ENCODE measurements around the gene TFF3. TPM values are rescaled to one million over a fixed set of nuclear protein-coding genes. Genes with fewer than 3 reads are reported as not detected.

Gene TFF3
- total RNA-seq, 4 donors from 2014 or later: 0.64 to 4.7 (median 0.89) TPM

GRCh38 chr21:42298237-42298636 is 17.0 kb downstream of the TFF3 start:
- no peak overlapping the region for H3K4me3 ChIP-seq
- in situ Hi-C loops (cut with MboI; ENCODE audit: low sequenced_read_pairs in 4 of 4): no loop called here
- ATAC-seq (no peak), DNase-seq (no peak)
- H3K4me1 ChIP-seq: peaks cover 0 to 8% of the 10 kb centered on the region in 2 donors
- no peaks in the 10 kb centered on the region for H3K9me3 ChIP-seq
- peak overlapping the region in 2 of 4 donors; percentile 70 to 74 for H3K27ac ChIP-seq
- TF ChIP-seq POLR2A (IDR thresholded peaks at IDR 0.05) (no peak), CTCF (IDR thresholded peaks at IDR 0.05 in 4 of 5, conservative IDR thresholded peaks at IDR 0.05 in 1 of 5) (no peak)
- H3K36me3 ChIP-seq: peaks cover 0 to 32% of the 10 kb centered on the region in 2 donors
- no peaks in the 10 kb centered on the region for H3K27me3 ChIP-seq
- intact Hi-C loops (cut with DNase I; ENCODE audit: low total_unique reads): no loop called here

GRCh38 chr21:42297377-42297776 is 17.8 kb downstream of the TFF3 start:
- intact Hi-C loops (cut with DNase I; ENCODE audit: low total_unique reads) (no loop called here), in situ Hi-C loops (cut with MboI; ENCODE audit: low sequenced_read_pairs in 4 of 4) (no loop called here)
- Histone ChIP-seq H3K4me1 (peaks cover 0 to 8% of the 10 kb centered on the region in 2 donors), H3K36me3 (peaks cover 0 to 40% of the 10 kb centered on the region in 2 donors), H3K9me3 (no peaks in the 10 kb centered on the region), H3K27me3 (no peaks in the 10 kb centered on the region), H3K4me3 (no peak overlapping the region), H3K27ac (no peak overlapping the region)
- DNase-seq (no peak), ATAC-seq (no peak)
- TF ChIP-seq POLR2A (IDR thresholded peaks at IDR 0.05) (no peak), CTCF (IDR thresholded peaks at IDR 0.05 in 4 of 5, conservative IDR thresholded peaks at IDR 0.05 in 1 of 5) (no peak)

GRCh38 chr21:42296501-42296900 is 18.7 kb downstream of the TFF3 start:
- Histone ChIP-seq H3K9me3 (no peaks in the 10 kb centered on the region), H3K27ac (no peak overlapping the region), H3K4me3 (no peak overlapping the region), H3K27me3 (no peaks in the 10 kb centered on the region), H3K4me1 (no peaks in the 10 kb centered on the region), H3K36me3 (peaks cover 0 to 48% of the 10 kb centered on the region in 2 donors)
- TF ChIP-seq CTCF (IDR thresholded peaks at IDR 0.05 in 4 of 5, conservative IDR thresholded peaks at IDR 0.05 in 1 of 5): no peak
- ATAC-seq (no peak), DNase-seq (no peak)
- in situ Hi-C loops (cut with MboI; ENCODE audit: low sequenced_read_pairs in 4 of 4): no loop called here
- intact Hi-C loops (cut with DNase I; ENCODE audit: low total_unique reads): no loop called here

GRCh38 chr21:42295845-42296244 is 19.4 kb downstream of the TFF3 start:
- intact Hi-C loops (cut with DNase I; ENCODE audit: low total_unique reads) (no loop called here), in situ Hi-C loops (cut with MboI; ENCODE audit: low sequenced_read_pairs in 4 of 4) (no loop called here)
- no peaks in the 10 kb centered on the region for H3K9me3 ChIP-seq
- peaks cover 0 to 53% of the 10 kb centered on the region in 2 donors for H3K36me3 ChIP-seq
- H3K4me3 ChIP-seq: no peak overlapping the region
- H3K4me1 ChIP-seq: no peaks in the 10 kb centered on the region
- H3K27me3 ChIP-seq: no peaks in the 10 kb centered on the region
- no peak for TF ChIP-seq CTCF (IDR thresholded peaks at IDR 0.05 in 4 of 5, conservative IDR thresholded peaks at IDR 0.05 in 1 of 5)
- no peak for TF ChIP-seq POLR2A (IDR thresholded peaks at IDR 0.05)
- ATAC-seq: no peak
- DNase-seq: no peak
- no peak overlapping the region for H3K27ac ChIP-seq

GRCh38 chr21:42294273-42294880 is 20.8 kb downstream of the TFF3 start:
- Histone ChIP-seq H3K4me1 (no peaks in the 10 kb centered on the region), H3K27me3 (no peaks in the 10 kb centered on the region), H3K36me3 (peaks cover 0 to 64% of the 10 kb centered on the region in 2 donors), H3K27ac (no peak overlapping the region), H3K4me3 (no peak overlapping the region), H3K9me3 (no peaks in the 10 kb centered on the region)
- intact Hi-C loops (cut with DNase I; ENCODE audit: low total_unique reads): no loop called here
- no peak for DNase-seq
- ATAC-seq: no peak
- TF ChIP-seq CTCF (IDR thresholded peaks at IDR 0.05 in 4 of 5, conservative IDR thresholded peaks at IDR 0.05 in 1 of 5): no peak
- TF ChIP-seq POLR2A (IDR thresholded peaks at IDR 0.05): no peak
- in situ Hi-C loops (cut with MboI; ENCODE audit: low sequenced_read_pairs in 4 of 4): no loop called here
